MM.1S (cell line): Measurements from ENCODE around the gene NIN.

Experiments
- DNase-seq: peaks from one replicate; pipeline ENCODE4 v3.0.0-alpha.2; 2015
- H2AFZ ChIP-seq: fragments of 300-600 bp; sonication (generic); 2 replicates; pipeline ENCODE4 v1.6.0; 2016; ENCODE audit warnings: antibody characterized with exemption, low read length
- H3F3A ChIP-seq: fragments of 300-600 bp; sonication (generic); 2 replicates; pipeline ENCODE4 v1.6.1; 2016; ENCODE audit warnings: mild to moderate bottlenecking, antibody characterized with exemption, low read length, moderate library complexity, mixed read lengths; ENCODE audit not compliant: insufficient read depth
- H3K27ac ChIP-seq: fragments of 300-600 bp; sonication (generic); 2 replicates; pipeline ENCODE4 v1.5.1; 2016; ENCODE audit warnings: mild to moderate bottlenecking, low read length
- H3K27me3 ChIP-seq: fragments of 300-600 bp; sonication (generic); replicated peaks from 2 replicates; pipeline ENCODE4 v1.6.0; 2016; ENCODE audit warnings: low read length; ENCODE audit not compliant: insufficient read depth
- H3K36me3 ChIP-seq: fragments of 300-600 bp; sonication (generic); replicated peaks from 2 replicates; pipeline ENCODE4 v1.6.1; 2016; ENCODE audit warnings: mild to moderate bottlenecking, low read length, mixed read lengths; ENCODE audit not compliant: insufficient read depth
- H3K4me1 ChIP-seq: fragments of 300-600 bp; sonication (generic); 2 replicates; pipeline ENCODE4 v1.6.1; 2016; ENCODE audit warnings: low read length, mixed read lengths
- H3K4me2 ChIP-seq: fragments of 300-600 bp; sonication (generic); 2 replicates; pipeline ENCODE4 v1.6.0; 2016; ENCODE audit warnings: low read depth, low read length
- H3K4me3 ChIP-seq: fragments of 300-600 bp; sonication (generic); 2 replicates; pipeline ENCODE4 v1.5.1; 2016; ENCODE audit warnings: low read length, mixed read lengths
- H3K79me2 ChIP-seq: fragments of 300-600 bp; sonication (generic); 2 replicates; pipeline ENCODE4 v1.6.1; 2016; ENCODE audit warnings: mixed run types, low read length, mixed read lengths
- H3K9ac ChIP-seq: fragments of 300-600 bp; sonication (generic); 2 replicates; pipeline ENCODE4 v1.6.1; 2016; ENCODE audit warnings: low read length, mixed read lengths
- H3K9me2 ChIP-seq: fragments of 300-600 bp; sonication (generic); replicated peaks from 2 replicates; pipeline ENCODE4 v1.6.1; 2016; ENCODE audit warnings: mild to moderate bottlenecking, low read length, mixed read lengths; ENCODE audit not compliant: insufficient read depth
- H3K9me3 ChIP-seq: fragments of 300-600 bp; sonication (generic); replicated peaks from 2 replicates; pipeline ENCODE4 v1.6.1; 2016; ENCODE audit warnings: mild to moderate bottlenecking, low read length, mixed read lengths; ENCODE audit not compliant: insufficient read depth
- H4K20me1 ChIP-seq: fragments of 300-600 bp; sonication (generic); 2 replicates; pipeline ENCODE4 v1.6.1; 2016; ENCODE audit warnings: mild to moderate bottlenecking, low read length, moderate library complexity, mixed read lengths; ENCODE audit not compliant: insufficient read depth
- EZH2 ChIP-seq: fragments of 300-600 bp; sonication (generic); optimal IDR thresholded peaks from 2 replicates; pipeline ENCODE3; 2017; ENCODE audit warnings: low read depth, mild to moderate bottlenecking, antibody characterized with exemption, low read length, mixed read lengths
- EZH2phosphoT487 ChIP-seq: fragments of 300-600 bp; sonication (generic); IDR thresholded peaks from 2 replicates; pipeline ENCODE4 v1.6.1; 2018; ENCODE audit warnings: antibody characterized with exemption, low read length
- TF ChIP-seq, protein P1 (sequence below): fragments of 300-600 bp; sonication (generic); IDR thresholded peaks from 2 replicates; pipeline ENCODE4 v1.5.1; 2016; ENCODE audit warnings: antibody characterized with exemption, low read length, mixed read lengths

NIN gene

DNA sequence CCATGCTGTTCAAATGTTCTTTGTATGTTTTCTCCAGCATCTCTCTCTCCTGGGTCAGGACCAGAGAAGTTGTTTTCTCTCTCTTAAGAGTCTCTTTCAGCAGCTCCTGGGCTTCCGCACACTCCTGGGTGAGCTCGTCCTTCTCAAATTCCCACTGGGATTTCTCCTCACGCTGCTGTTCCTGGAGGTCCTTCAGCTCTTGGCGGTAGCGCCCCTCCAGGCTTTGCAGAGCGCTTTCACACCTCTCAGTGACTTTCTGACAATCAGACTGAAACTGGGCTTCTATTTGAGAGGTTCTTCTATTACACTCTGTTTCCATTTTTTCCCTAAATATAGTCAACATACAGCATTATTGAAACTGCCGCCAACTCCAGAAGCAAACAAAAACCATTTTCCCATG is 72.7 kb downstream of the NIN start:
- no peaks in the 10 kb centered on the region; the same call in 1 of the 2 replicates for H3K36me3 ChIP-seq
- H3K27me3 ChIP-seq, result no peaks in the 10 kb centered on the region
- no peak overlapping the region for H2AFZ ChIP-seq
- TF ChIP-seq, protein P1, sequence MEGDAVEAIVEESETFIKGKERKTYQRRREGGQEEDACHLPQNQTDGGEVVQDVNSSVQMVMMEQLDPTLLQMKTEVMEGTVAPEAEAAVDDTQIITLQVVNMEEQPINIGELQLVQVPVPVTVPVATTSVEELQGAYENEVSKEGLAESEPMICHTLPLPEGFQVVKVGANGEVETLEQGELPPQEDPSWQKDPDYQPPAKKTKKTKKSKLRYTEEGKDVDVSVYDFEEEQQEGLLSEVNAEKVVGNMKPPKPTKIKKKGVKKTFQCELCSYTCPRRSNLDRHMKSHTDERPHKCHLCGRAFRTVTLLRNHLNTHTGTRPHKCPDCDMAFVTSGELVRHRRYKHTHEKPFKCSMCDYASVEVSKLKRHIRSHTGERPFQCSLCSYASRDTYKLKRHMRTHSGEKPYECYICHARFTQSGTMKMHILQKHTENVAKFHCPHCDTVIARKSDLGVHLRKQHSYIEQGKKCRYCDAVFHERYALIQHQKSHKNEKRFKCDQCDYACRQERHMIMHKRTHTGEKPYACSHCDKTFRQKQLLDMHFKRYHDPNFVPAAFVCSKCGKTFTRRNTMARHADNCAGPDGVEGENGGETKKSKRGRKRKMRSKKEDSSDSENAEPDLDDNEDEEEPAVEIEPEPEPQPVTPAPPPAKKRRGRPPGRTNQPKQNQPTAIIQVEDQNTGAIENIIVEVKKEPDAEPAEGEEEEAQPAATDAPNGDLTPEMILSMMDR, result no peak
- TF ChIP-seq EZH2phosphoT487, result no peak
- H3K27ac ChIP-seq, result no peak overlapping the region
- H3K9me3 ChIP-seq, result no peaks in the 10 kb centered on the region
- no peaks in the 10 kb centered on the region for H3F3A ChIP-seq
- no peak overlapping the region for H3K9ac ChIP-seq
- no peak overlapping the region for H3K4me2 ChIP-seq
- H3K79me2 ChIP-seq, result no peaks in the 10 kb centered on the region
- H3K4me3 ChIP-seq, result no peak overlapping the region
- no peak for DNase-seq
- no peaks in the 10 kb centered on the region for H4K20me1 ChIP-seq
- no peaks in the 10 kb centered on the region for H3K9me2 ChIP-seq
- H3K4me1 ChIP-seq, result no peaks in the 10 kb centered on the region

GRCh38 chr14:50757702-50758101 is 73.3 kb downstream of the NIN start:
- H3K79me2 ChIP-seq, result no peaks in the 10 kb centered on the region
- no peaks in the 10 kb centered on the region for H4K20me1 ChIP-seq
- H3K9me3 ChIP-seq, result no peaks in the 10 kb centered on the region
- H3K9ac ChIP-seq, result no peak overlapping the region
- H3K4me1 ChIP-seq, result no peaks in the 10 kb centered on the region
- DNase-seq, result no peak
- H2AFZ ChIP-seq, result no peak overlapping the region
- H3K4me2 ChIP-seq, result no peak overlapping the region
- no peaks in the 10 kb centered on the region for H3K27me3 ChIP-seq
- H3K9me2 ChIP-seq, result no peaks in the 10 kb centered on the region
- H3K27ac ChIP-seq, result no peak overlapping the region
- TF ChIP-seq, protein P1, result no peak
- no peak for TF ChIP-seq EZH2phosphoT487
- H3K4me3 ChIP-seq, result no peak overlapping the region
- H3F3A ChIP-seq, result no peaks in the 10 kb centered on the region
- no peaks in the 10 kb centered on the region; the same call in 1 of the 2 replicates for H3K36me3 ChIP-seq

DNA sequence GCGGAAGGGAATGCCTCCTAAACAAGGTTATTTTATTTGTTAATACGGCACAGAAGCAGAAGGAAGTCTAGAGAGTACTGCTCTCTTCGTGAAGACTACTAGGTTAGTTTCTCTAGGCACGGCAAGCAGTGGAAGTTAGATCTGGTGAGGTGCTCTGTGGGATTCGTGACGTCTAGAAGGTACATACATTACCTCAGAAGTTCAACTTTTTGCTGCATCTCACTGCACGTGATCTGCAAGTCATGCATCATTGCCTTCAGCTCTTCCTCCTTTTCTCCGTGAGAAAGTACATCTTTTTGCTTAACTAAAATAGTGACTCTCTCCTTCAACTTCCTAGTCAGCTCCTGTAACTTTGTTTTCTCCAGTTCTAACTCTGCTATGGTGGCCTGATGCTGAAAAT is 74.7 kb downstream of the NIN start:
- H3K36me3 ChIP-seq, result no peaks in the 10 kb centered on the region; the same call in 1 of the 2 replicates
- no peaks in the 10 kb centered on the region for H3K9me2 ChIP-seq
- H3F3A ChIP-seq, result no peaks in the 10 kb centered on the region
- no peak overlapping the region for H3K27ac ChIP-seq
- no peaks in the 10 kb centered on the region for H4K20me1 ChIP-seq
- no peaks in the 10 kb centered on the region for H3K4me1 ChIP-seq
- H3K9me3 ChIP-seq, result no peaks in the 10 kb centered on the region
- no peak overlapping the region for H2AFZ ChIP-seq
- no peak for DNase-seq
- H3K4me3 ChIP-seq, result no peak overlapping the region
- H3K4me2 ChIP-seq, result no peak overlapping the region
- TF ChIP-seq EZH2phosphoT487, result no peak
- no peak overlapping the region for H3K9ac ChIP-seq
- no peaks in the 10 kb centered on the region for H3K79me2 ChIP-seq
- H3K27me3 ChIP-seq, result no peaks in the 10 kb centered on the region

DNA sequence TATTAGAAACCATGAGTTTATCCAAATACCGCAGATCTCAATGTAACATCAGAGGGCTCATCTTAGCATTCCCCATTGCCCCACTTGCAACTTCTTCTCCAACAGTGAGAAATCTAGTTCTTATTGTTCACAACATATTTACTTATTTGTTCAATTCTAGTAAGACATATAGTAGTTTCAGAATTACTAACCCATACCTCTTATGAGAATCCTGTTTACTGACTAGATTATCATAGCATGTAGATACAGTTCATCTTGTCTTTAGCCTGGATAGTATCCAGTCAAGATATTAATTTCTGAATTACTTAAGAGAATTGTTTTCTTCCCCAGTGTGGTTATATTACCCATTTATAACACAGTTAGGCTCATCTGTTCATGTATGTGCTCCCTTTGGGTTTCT is 80.6 kb downstream of the NIN start:
- Histone ChIP-seq H3K9me2 (no peaks in the 10 kb centered on the region), H4K20me1 (no peaks in the 10 kb centered on the region), H3K27me3 (no peaks in the 10 kb centered on the region), H2AFZ (no peak overlapping the region), H3K9me3 (no peaks in the 10 kb centered on the region), H3K9ac (no peak overlapping the region), H3F3A (no peaks in the 10 kb centered on the region), H3K4me2 (no peak overlapping the region), H3K27ac (no peak overlapping the region), H3K4me3 (no peak overlapping the region), H3K36me3 (no peaks in the 10 kb centered on the region; the same call in 1 of the 2 replicates), H3K79me2 (no peaks in the 10 kb centered on the region), H3K4me1 (no peaks in the 10 kb centered on the region)
- no peak for DNase-seq
- TF ChIP-seq EZH2phosphoT487, result no peak
- TF ChIP-seq, protein P1, result no peak
- TF ChIP-seq EZH2, result no peak
